ENCODE measurements around the gene HK1.

HK1 gene

GRCh38 chr10:69336952-69337295, 58.6 kb downstream of the HK1 start:
- no peak overlapping the region for H3K4me3 ChIP-seq (ENCODE audit: control insufficient read depth, low read depth, low read length)
- no peak for TF ChIP-seq CTCF (conservative IDR thresholded peaks at IDR 0.05; ENCODE audit: control insufficient read depth, insufficient read depth, low read depth, low read length)
- no peak for DNase-seq (ENCODE audit: low read depth)

- TF ChIP-seq CTCF (conservative IDR thresholded peaks at IDR 0.05; ENCODE audit: control insufficient read depth, insufficient read depth, low read depth, low read length), result no peak
- DNase-seq (ENCODE audit: low read depth), result peak; percentile 92
- H3K4me3 ChIP-seq (ENCODE audit: control insufficient read depth, low read depth, low read length), result no peak overlapping the region
These were observed 59.2 kb downstream of the HK1 start for GRCh38 chr10:69337296-69338132.

- H3K4me3 ChIP-seq (ENCODE audit: control insufficient read depth, low read depth, low read length), result no peak overlapping the region
- DNase-seq (ENCODE audit: low read depth), result no peak
- TF ChIP-seq CTCF (conservative IDR thresholded peaks at IDR 0.05; ENCODE audit: control insufficient read depth, insufficient read depth, low read depth, low read length), result no peak
These were observed 59.8 kb downstream of the HK1 start for GRCh38 chr10:69338133-69338456.

GRCh38 chr10:69338547-69339450, 60.5 kb downstream of the HK1 start:
- peak; percentile 35 for DNase-seq (ENCODE audit: low read depth)
- TF ChIP-seq CTCF (conservative IDR thresholded peaks at IDR 0.05; ENCODE audit: control insufficient read depth, insufficient read depth, low read depth, low read length), result no peak
- H3K4me3 ChIP-seq (ENCODE audit: control insufficient read depth, low read depth, low read length), result no peak overlapping the region

GRCh38 chr10:69340695-69341094, 62.4 kb downstream of the HK1 start:
- no peak for DNase-seq (ENCODE audit: low read depth)
- no peak overlapping the region for H3K4me3 ChIP-seq (ENCODE audit: control insufficient read depth, low read depth, low read length)
- no peak for TF ChIP-seq CTCF (conservative IDR thresholded peaks at IDR 0.05; ENCODE audit: control insufficient read depth, insufficient read depth, low read depth, low read length)

- no peak overlapping the region for H3K4me3 ChIP-seq (ENCODE audit: control insufficient read depth, low read depth, low read length)
- no peak for DNase-seq (ENCODE audit: low read depth)
- no peak for TF ChIP-seq CTCF (conservative IDR thresholded peaks at IDR 0.05; ENCODE audit: control insufficient read depth, insufficient read depth, low read depth, low read length)
These were observed 65.6 kb downstream of the HK1 start for GRCh38 chr10:69343905-69344304.
